ENCODE data around the gene SUSD3. TPM values are rescaled to one million over a fixed set of nuclear protein-coding genes. Genes with fewer than 3 reads are reported as not detected.
A peak's percentile ranks its signal among the peaks of the same experiment; 100 is the strongest.

Gene SUSD3
- total and polyA plus RNA-seq, 8 donors = 1.7 to 4.5 (median 2.6) TPM; not detected in 2

- 56 to 64% (median 61%) methylated on average over 4 to 5 of the region's 5 CpGs for WGBS, 5 donors
- H3K9me3 ChIP-seq = no peaks in the 10 kb centered on the region
- H3K27ac ChIP-seq = peak overlapping the region; percentile 30 to 84 (median 81)
- no peaks in the 10 kb centered on the region for H3K27me3 ChIP-seq
- TF ChIP-seq EP300 (IDR thresholded peaks at IDR 0.05) (no peak), POLR2A (IDR thresholded peaks at IDR 0.05) (no peak), POLR2AphosphoS5 (IDR thresholded peaks at IDR 0.05) (no peak)
- TF ChIP-seq, protein P1, sequence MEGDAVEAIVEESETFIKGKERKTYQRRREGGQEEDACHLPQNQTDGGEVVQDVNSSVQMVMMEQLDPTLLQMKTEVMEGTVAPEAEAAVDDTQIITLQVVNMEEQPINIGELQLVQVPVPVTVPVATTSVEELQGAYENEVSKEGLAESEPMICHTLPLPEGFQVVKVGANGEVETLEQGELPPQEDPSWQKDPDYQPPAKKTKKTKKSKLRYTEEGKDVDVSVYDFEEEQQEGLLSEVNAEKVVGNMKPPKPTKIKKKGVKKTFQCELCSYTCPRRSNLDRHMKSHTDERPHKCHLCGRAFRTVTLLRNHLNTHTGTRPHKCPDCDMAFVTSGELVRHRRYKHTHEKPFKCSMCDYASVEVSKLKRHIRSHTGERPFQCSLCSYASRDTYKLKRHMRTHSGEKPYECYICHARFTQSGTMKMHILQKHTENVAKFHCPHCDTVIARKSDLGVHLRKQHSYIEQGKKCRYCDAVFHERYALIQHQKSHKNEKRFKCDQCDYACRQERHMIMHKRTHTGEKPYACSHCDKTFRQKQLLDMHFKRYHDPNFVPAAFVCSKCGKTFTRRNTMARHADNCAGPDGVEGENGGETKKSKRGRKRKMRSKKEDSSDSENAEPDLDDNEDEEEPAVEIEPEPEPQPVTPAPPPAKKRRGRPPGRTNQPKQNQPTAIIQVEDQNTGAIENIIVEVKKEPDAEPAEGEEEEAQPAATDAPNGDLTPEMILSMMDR (IDR thresholded peaks at IDR 0.05) = no peak
- H3K36me3 ChIP-seq = peaks cover 14 to 36% (median 33%) of the 10 kb centered on the region in 4 donors
- H3K4me1 ChIP-seq = peaks cover 22 to 56% (median 31%) of the 10 kb centered on the region in 4 donors
- intact Hi-C loops (cut with DNase I; ENCODE audit: low total_unique reads) = no loop called here
- no peak overlapping the region for H3K4me3 ChIP-seq
- DNase-seq = no peak
These were observed 61.1 kb downstream of the SUSD3 start for GRCh38 chr9:93119703-93119952.

DNA sequence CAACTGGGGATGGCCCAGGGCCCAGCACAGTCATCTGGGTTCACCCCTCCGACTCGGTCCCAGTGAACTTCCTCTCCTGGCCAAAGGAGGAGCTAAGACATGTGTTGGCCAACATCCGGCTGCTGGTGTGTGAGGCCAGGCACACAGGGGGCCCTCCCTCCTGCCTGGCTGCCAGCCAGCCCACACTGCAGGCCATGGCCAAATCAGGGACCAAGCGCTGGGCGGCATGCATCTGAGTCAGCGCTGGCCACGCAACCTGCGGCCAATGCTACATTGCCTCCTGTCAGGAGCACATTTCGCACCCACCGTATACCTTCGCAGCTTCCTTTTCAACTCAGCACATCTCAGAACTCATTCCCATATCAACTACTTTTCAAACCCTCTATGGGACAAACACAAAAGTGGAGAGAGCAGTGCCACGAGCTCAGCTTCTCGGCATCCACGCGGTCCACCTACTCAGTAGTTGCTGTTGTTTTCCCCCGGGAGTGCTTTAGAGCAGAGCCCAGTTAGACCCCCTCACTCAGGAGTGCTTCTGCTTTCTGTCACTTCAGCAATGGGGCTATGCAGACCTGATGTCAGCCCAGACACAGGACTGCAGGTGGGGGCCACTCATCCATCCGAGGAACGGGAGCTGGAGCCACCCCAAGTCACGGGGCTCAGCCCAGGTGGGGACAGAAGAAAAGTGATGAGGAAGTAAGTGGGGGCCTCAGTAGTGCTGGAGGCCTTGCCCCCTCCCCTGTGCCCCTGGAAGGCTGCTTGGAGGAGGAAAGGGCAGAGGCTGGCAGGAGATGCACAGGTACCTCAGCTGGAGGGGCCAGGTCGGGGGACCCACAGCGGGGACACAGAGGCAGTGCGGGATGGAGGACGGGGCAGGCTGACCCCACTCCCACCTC is 61.7 kb downstream of the SUSD3 start:
- H3K27me3 ChIP-seq = no peaks in the 10 kb centered on the region
- TF ChIP-seq POLR2AphosphoS5 (IDR thresholded peaks at IDR 0.05) (peak; percentile 72 to 97 (median 88)), EP300 (IDR thresholded peaks at IDR 0.05) (no peak), POLR2A (IDR thresholded peaks at IDR 0.05) (no peak)
- TF ChIP-seq, protein P1 (IDR thresholded peaks at IDR 0.05) = peak in 5 of 7 experiments; percentile 40 to 69 (median 53)
- H3K36me3 ChIP-seq = peaks cover 17 to 42% (median 38%) of the 10 kb centered on the region in 4 donors
- WGBS, 5 donors = 25 to 44% (median 35%) methylated on average over 21 to 23 of the region's 23 CpGs
- intact Hi-C loops (cut with DNase I; ENCODE audit: low total_unique reads) = no loop called here
- DNase-seq = peak; percentile 95 to 96
- H3K4me1 ChIP-seq = peaks cover 22 to 51% (median 28%) of the 10 kb centered on the region in 4 donors
- H3K27ac ChIP-seq = peak overlapping the region; percentile 30 to 84 (median 81)
- H3K4me3 ChIP-seq = no peak overlapping the region
- H3K9me3 ChIP-seq = no peaks in the 10 kb centered on the region

DNA sequence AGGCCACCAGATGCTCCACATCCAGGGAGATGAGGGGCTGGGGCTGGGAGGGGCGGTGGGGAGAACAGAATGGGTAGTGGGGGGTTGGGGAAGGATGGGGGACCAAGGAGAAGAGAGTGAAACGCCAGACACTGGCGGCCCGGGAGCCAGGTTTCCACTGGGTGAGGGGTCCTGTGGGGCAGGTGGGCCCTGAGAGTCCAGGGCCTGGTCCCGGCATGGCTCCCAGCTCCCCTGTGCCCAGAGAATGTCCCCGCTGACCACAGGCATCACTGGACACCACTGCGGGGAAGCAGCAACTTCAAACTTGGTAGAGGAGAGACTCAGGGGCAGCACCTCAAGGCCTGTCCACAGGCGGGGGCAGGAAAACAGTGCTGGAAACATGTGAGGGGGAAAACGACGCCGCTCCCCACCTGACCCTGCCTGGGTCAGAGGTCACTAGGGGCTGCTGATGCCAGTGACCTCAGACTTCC is 62.4 kb downstream of the SUSD3 start:
- intact Hi-C loops (cut with DNase I; ENCODE audit: low total_unique reads) = no loop called here
- H3K36me3 ChIP-seq = peaks cover 21 to 49% (median 44%) of the 10 kb centered on the region in 4 donors
- H3K9me3 ChIP-seq = no peaks in the 10 kb centered on the region
- DNase-seq = no peak
- TF ChIP-seq, protein P1 (IDR thresholded peaks at IDR 0.05) = no peak
- TF ChIP-seq POLR2AphosphoS5 (IDR thresholded peaks at IDR 0.05) = no peak
- TF ChIP-seq EP300 (IDR thresholded peaks at IDR 0.05) = no peak
- no peak for TF ChIP-seq POLR2A (IDR thresholded peaks at IDR 0.05)
- peak overlapping the region in 4 of 5 donors; percentile 72 to 84 (median 82) for H3K27ac ChIP-seq
- peaks cover 22 to 53% (median 31%) of the 10 kb centered on the region in 4 donors for H3K4me1 ChIP-seq
- H3K27me3 ChIP-seq = no peaks in the 10 kb centered on the region
- H3K4me3 ChIP-seq = no peak overlapping the region
- WGBS, 5 donors = 90 to 93% (median 91%) methylated on average over 10 to 11 of the region's 11 CpGs

DNA sequence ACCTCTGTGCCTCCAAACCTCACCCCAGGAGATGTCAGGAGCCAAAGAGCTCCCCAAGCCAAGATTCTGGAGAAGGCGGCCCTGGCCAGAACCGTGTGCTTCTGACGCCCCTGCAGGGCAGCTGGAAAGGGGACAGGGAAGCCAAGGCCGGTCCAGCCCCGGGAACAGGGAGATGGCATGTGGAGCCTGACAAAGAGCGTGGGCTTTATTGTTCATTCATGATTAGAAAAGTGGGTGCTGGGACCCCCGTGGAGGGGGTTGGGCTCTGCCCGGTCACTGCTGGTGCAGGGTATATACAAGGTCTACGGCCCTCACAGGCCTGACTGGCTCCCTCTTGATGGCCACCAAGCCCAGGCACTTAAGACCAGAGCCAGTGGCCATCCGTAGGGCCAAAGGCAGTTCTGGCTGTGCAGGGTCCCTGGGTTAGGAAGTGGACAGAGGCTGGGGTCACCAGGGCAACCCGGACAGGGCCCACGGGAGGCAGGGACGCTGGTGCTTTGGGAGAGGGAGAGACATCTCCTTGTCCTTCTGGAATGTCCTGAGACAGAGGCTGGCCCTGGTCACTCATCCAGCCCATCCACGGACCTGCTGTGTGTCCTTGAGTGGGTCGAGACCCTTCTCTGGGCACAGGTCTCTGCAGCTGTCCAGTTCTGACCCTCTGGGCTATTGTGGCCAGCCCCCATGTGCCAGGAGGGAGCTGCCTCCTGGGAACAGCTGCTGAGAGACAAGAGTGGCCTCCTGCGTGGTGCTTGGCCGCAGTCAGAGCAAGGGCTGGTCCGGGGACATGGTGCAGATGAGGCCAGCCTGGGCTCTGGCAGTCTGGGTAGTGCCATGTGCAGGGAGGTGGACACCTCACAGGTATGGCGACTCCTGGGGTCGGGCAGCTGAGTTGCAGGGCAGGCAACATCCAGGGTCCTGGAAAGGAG is 63.1 kb downstream of the SUSD3 start:
- TF ChIP-seq POLR2A (IDR thresholded peaks at IDR 0.05) (no peak), EP300 (IDR thresholded peaks at IDR 0.05) (no peak), POLR2AphosphoS5 (IDR thresholded peaks at IDR 0.05) (no peak)
- TF ChIP-seq, protein P1 (IDR thresholded peaks at IDR 0.05) = no peak
- Histone ChIP-seq H3K9me3 (no peaks in the 10 kb centered on the region), H3K27me3 (no peaks in the 10 kb centered on the region), H3K27ac (peak overlapping the region in 4 of 5 donors; percentile 72 to 84 (median 82)), H3K4me1 (peaks cover 22 to 53% (median 31%) of the 10 kb centered on the region in 4 donors), H3K4me3 (no peak overlapping the region), H3K36me3 (peaks cover 21 to 56% (median 50%) of the 10 kb centered on the region in 4 donors)
- intact Hi-C loops (cut with DNase I; ENCODE audit: low total_unique reads) = no loop called here
- WGBS, 5 donors = 85 to 94% (median 90%) methylated on average over 16 to 20 of the region's 20 CpGs
- peak in 1 of 2 donors; percentile 4 for DNase-seq
